GM21447 (cell line): Measurements from ENCODE around the gene KRTAP5-9.
"Not testable (repeated sequence)": the region's sequence is repeated elsewhere in the genome, so short reads cannot be mapped to it uniquely, and the experiment has no call there.

Experiments used
- ATAC-seq: cut with Tn5 transposase; IDR thresholded peaks from one replicate; pipeline ENCODE4 v1.9.1; 2021; ENCODE audit not compliant: unreplicated experiment

The KRTAP5-9 gene

DNA sequence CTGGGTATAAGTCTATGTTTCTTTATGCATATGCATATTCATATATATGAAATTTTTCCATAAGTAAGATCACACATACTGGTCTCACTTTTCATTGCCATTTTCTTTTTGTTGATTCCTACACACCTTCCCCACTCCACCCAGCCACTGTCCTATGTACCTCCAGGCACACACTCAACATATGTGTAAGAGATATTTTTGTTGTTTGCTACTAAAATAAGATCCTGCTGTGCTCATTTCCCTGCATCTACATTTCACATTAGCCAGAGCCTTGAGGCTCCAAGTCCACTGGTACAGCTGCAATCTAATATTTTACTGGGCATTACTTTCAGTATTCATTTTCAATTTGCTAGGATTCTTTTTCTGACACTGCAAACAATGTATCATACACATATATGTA lies 9.0 kb downstream of the KRTAP5-9 start:
- no peak for ATAC-seq

- no peak for ATAC-seq
Measured at GRCh38 chr11:71558996-71559395, 10.8 kb downstream of the KRTAP5-9 start.

GRCh38 chr11:71562120-71562519 lies 13.9 kb downstream of the KRTAP5-9 start:
- ATAC-seq = no peak

DNA sequence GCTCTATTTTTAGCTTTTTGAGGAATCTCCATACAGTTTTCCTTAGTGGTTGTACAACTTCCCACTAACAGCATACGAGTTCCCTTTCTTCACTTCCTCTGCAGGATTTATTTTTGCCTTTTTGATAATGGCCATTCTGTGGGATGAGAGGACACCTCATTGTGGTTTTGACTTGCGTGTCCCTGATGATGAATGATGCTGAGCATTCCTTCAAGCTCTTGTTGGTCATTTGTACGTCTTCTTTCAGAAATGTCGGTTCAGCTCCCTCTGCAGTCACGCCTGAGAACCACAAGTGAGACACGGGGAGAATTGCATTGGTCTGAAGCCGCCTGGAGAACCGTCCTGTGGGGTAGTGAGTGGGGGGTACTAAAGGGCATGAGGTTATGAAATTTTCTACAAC lies 15.2 kb downstream of the KRTAP5-9 start:
- ATAC-seq = no peak

DNA sequence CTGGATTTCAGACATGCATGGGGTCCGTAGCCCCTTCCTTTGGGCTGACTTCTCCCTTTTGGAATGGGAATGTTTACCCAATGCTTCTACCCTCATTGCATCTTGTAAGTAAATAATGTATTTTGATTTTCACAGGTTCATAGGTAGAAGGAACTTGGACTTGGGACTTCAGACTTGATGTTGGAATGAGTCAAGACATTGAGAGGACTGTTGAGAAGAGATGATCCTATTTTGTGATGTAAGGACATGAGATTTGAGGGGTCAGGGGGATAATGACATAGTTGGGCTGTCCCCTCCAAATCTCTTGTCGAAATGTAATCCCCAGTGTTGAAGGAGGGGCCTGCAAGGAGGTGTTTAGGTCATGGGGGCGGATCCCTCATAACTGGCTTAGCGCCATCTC lies 16.2 kb downstream of the KRTAP5-9 start:
- no peak for ATAC-seq

DNA sequence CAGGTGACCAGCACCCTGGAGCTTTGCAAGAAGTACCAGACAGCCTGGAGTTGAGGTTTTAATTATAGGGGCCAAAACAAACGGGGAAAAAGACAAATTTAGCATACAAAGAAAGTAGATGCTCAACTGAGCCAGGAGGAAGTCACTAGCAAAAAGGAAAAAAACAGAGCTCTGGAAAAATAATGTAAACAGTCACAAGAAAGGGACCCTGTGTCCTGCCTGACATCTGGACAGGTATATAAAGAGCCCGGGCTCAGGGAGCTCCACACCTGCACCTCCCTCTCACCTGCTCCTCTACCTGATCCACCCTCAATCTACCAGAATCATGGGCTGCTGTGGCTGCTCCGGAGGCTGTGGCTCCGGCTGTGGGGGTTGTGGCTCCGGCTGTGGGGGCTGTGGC lies 17.0 kb downstream of the KRTAP5-9 start, which contains the start of gene KRTAP5-10:
KRTAP5-10 (plus strand) TSS at position 301 of the 400 bp plus-strand sequence; CDS start at position 326, 25 bp downstream.
- ATAC-seq = no peak

DNA sequence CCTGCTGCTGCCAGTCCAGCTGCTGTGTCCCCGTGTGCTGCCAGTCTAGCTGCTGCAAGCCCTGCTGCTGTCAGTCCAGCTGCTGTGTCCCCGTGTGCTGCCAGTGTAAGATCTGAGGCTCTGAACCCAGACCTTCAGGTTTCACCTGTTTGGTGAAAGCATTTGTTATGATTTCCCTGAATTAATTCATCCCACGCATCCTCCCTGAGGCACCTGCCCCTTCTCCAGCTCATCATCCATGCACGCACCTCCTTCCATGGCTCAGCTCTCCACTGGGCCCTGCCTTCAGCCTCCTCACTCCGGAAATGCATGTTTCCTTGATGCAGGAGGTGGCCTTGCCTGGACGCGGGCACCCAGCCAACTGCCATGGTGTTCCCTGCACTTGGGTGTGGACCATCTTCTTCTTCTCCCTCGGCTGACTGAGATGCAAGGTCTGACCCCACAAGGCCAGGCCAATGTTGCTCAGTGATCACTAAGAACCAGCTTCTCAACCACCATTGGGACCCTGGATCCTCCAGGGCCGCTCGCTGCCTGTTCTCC lies 17.9 kb downstream of the KRTAP5-9 start:
- no peak for ATAC-seq

- not testable (repeated sequence) for ATAC-seq
Measured at GRCh38 chr11:71566626-71567599, 18.7 kb downstream of the KRTAP5-9 start.

DNA sequence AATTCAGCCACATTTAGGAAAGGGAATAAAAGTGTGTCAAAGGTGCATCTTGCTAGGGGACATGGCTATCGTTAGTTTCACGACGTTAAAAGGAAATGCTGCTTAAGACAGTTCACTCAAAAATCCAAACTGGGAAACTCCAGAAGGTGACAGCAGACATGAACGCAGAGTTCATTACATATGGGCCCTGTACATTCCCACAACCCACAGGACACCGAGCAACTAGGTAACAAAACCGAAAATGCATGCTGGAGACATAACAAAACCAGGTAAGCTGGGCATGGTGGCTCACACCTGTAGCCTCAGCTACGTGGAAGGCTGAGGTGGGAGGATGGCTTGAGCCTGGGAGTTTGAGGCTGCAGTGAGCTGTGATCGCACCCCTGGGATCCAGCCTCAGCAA lies 19.4 kb downstream of the KRTAP5-9 start:
- ATAC-seq = not testable (repeated sequence)

DNA sequence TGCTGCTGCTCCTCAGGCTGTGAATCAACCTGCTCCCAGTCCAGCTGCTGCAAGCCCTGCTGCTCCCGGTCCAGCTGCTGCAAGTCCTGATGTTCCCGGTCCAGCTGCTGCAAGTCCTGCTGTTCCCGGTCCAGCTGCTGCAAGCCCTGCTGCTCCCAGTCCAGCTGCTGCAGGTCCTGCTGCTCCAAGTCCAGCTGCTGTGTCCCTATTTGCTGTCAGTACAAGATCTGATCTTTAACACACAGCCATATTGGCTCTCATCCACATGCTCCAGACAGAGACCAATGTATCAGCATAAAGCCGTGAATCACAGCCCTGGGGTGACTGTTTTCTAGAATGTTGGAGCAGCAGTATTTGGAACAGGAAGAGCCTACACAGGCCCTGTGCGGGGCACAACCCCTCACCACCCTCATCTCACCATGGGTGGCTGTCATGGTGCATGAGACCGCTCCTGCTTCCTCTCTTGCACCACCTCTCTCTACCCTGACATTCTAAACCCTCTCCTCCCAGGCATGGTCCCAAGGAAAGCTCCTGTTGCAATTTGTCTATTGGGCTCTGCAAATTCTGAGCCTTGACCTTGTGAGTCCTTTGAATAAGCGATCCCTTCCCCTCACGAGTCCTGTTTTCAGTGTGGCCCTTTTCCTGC lies 20.6 kb downstream of the KRTAP5-9 start:
- no peak for ATAC-seq

DNA sequence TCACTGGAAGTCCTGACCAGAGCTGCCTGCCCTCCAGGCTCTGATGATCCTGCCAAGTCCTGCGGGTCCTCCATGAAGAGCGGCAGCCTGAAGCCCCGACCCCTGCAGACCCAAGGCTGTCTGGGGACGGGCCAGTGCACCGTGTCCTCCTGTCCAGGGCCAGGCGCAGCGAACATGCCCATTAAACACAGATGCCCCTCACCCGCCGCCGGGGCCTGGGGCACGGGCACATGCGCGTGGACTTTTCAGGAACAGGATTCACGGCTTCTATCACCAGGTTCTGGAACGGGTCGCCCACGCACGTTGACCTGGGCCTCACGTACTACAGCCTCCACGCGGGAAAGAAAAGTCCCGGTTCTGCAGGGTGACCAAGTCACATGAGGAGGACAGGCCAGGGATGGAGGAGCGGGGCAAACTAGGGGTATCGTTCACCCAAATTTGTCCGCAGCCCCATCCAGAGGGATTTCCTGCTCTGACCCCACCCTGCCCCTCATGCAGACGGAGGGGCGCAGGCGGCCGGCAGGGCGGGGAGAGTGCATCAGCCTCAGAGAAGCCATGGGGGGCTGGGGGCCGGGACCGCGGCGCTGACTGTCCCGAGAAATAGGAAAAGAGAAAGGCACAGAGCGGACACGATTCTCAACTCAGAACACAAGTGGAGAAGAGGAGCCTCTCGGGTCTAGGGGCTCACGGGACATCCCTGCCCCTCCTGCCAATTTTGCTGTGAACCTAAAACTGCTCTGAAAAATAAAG lies 23.1 kb downstream of the KRTAP5-9 start:
- ATAC-seq = not testable (repeated sequence)

- ATAC-seq = no peak
Measured at GRCh38 chr11:71572811-71573210, 24.6 kb downstream of the KRTAP5-9 start.

DNA sequence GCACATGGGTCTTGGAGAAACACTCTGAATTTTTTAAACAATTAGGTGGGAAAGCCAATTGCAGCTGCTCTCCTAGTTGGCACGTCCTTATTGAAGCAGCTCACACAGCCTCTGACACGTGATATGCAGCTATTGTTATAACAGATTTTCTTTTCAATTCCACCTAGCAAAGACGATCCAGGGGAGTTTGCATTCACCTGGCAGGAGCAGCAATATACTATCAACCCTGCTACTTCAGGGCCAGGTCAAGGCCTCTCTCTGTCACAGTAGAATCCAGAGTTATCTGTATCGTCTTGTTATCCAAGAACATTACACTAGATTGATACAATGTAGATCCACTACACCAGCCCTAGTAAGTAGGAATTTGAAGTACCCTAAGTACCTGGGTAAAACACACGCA lies 26.2 kb downstream of the KRTAP5-9 start:
- no peak for ATAC-seq

DNA sequence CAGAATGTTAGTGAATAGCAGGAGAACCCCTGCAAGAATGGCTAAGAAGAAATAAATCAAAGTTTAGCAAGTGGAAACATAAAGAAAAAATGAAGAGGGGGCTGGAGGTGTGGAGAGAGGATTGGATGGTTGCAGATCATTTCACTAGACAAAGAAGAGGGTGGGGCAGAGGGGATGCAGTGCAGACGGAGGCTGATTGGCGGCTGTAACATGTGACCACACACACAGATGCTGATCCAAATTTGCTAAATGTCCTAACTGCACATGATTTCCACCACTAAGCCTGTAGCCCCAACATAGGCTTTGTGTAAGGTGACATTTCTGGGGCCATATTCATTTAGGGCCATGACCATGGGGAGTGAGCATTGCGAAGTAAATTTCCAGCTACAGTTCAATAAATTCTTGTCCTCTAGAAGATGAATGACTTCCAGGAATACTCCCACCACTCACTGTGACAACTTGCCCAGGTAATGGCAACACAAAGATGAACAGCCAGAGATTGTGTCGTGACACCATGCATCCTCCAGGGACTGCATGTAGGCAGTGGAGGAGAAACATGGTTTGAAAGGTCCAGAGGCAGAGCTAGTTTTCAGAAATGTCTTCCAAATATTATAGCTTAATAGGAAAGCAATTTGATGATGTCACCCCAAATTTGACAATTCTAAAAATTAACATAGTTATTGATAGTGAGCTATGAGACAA lies 27.7 kb downstream of the KRTAP5-9 start:
- ATAC-seq = no peak

DNA sequence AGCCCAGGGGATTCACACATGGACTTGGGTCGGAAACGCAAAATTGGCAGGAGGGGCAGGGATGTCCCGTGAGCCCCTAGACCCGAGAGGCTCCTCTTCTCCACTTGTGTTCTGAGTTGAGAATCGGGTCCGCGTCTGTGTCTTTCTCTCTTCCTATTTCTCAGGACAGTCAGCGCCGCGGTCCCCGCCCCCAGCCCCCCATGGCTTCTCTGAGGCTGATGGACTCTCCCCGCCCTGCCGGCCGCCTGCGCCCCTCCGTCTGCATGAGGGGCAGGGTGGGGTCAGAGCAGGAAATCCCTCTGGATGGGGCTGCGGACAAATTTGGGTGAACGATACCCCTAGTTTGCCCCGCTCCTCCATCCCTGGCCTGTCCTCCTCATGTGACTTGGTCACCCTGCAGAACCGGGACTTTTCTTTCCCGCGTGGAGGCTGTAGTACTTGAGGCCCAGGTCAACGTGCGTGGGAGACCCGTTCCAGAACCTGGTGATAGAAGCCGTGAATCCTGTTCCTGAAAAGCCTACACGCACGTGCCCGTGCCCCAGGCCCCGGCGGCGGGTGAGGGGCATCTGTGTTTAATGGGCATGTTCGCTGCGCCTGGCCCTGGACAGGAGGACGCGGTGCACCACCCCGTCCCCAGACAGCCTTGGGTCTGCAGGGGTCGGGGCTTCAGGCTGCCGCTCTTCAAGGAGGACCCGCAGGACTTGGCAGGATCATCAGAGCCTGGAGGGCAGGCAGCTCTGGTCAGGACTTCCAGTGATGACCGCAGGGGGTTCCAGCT lies 28.7 kb downstream of the KRTAP5-9 start:
- ATAC-seq = not testable (repeated sequence)

- no peak for ATAC-seq
Measured at GRCh38 chr11:71577469-71578004, 29.3 kb downstream of the KRTAP5-9 start.

- not testable (repeated sequence) for ATAC-seq
Measured at GRCh38 chr11:71579513-71579912, 31.3 kb downstream of the KRTAP5-9 start.

DNA sequence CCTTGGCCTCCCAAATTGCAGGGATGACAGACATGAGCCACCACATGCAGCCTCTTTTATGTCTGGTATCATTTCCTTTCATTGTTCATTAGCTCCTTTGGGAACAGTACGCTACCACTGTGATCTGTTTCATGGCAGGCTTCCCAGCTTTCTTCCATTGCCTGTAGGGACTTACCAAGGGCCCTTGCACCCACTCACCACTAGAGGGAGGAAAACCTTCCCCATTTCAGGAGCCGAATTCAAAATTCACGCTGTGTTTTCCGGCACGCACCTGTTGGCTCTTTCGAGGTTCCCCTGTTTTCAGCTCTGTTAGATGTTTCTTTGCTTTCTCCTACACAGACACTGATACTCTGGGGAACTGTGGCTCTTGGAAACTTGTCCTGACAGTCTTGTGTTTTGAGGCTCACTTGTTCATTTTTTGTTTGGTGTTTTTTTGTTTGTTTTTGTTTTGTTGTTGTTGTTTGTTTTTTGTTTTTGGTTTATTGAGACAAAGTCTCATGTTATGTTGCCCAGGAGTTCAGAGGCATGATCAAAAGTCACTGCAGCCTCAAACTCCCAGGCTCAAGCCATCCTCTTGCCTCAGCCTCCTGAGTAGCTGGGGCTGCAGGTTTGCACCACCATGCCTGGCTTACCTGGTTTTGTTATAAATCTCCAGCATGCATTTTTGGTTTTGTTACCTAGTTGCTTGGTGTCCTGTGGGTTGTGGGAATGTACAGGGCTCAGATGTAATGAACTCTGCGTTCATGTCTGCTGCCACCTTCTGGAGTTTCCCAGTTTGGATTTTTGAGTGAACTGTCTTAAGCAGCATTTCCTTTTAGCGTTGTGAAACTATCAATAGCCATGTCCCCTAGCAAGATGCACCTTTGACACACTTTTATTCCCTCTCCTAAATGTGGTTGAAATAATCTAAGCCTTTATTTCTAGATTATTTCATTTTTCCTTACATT lies 32.1 kb downstream of the KRTAP5-9 start:
- ATAC-seq = no peak
